HG03354 (cell line): ENCODE measurements around the gene SHKBP1.

Experiments
- ATAC-seq: cut with Tn5 transposase; IDR thresholded peaks from one replicate; pipeline ENCODE4 v1.9.1; 2021; ENCODE audit warnings: mild to moderate bottlenecking; ENCODE audit not compliant: unreplicated experiment, poor library complexity, severe bottlenecking

Gene SHKBP1

GRCh38 chr19:40626918-40627317 is 50.2 kb downstream of the SHKBP1 start:
- ATAC-seq: no peak

GRCh38 chr19:40627486-40628279 is 51.0 kb downstream of the SHKBP1 start:
- no peak for ATAC-seq

GRCh38 chr19:40629346-40629745 is 52.7 kb downstream of the SHKBP1 start:
- no peak for ATAC-seq

- no peak for ATAC-seq
Observed at GRCh38 chr19:40630571-40631160, 54.0 kb downstream of the SHKBP1 start.

GRCh38 chr19:40632311-40633036 is 55.8 kb downstream of the SHKBP1 start:
- no peak for ATAC-seq

- no peak for ATAC-seq
Observed at GRCh38 chr19:40633207-40633606, 56.5 kb downstream of the SHKBP1 start.

- ATAC-seq: no peak
Observed at GRCh38 chr19:40638327-40638726, 61.7 kb downstream of the SHKBP1 start.

- ATAC-seq: no peak
Observed at GRCh38 chr19:40639638-40639982, 62.9 kb downstream of the SHKBP1 start.

- ATAC-seq: no peak
Observed at GRCh38 chr19:40640744-40641143, 64.1 kb downstream of the SHKBP1 start.
